Measurements from ENCODE around the gene PSMG2. TPM values are rescaled to one million over a fixed set of nuclear protein-coding genes. Genes with fewer than 3 reads are reported as not detected.

The PSMG2 gene
- total RNA-seq, 1 donor from 2014 or later, result 82.2 TPM

DNA sequence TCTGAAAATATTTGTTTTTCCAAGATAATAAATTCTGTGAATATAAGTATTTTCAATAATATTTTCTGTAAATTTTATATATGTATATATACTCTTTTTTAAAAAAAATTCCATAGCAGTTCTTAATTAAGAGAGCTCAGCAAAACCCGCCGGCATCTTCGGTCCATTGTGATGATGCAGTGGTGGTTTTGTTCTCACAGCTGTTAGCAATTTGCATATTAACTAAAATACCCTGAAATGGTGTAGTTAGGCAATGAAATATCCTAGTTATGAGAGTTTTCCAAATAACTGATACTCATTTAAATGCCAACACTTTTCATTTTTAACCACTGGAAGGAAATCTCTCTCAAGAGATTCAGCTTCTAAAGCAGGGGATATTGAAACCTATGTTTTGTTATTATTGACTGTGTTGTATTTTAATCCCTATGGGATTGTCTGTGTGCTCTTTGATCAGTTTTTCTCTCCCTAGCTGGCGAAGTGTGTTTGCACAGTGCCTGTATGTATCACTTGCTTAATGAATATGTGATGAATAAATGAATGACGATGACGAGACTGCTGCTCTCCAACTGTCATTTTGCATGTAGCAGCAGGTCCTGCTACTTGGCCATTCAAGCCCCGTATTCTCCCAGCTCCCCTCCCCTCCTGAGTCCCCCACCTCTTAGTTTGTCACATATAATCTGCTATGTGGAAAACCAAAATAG lies 42.4 kb downstream of the PSMG2 start:
- no peak for DNase-seq (ENCODE audit: low read depth)
- TF ChIP-seq, protein P1, sequence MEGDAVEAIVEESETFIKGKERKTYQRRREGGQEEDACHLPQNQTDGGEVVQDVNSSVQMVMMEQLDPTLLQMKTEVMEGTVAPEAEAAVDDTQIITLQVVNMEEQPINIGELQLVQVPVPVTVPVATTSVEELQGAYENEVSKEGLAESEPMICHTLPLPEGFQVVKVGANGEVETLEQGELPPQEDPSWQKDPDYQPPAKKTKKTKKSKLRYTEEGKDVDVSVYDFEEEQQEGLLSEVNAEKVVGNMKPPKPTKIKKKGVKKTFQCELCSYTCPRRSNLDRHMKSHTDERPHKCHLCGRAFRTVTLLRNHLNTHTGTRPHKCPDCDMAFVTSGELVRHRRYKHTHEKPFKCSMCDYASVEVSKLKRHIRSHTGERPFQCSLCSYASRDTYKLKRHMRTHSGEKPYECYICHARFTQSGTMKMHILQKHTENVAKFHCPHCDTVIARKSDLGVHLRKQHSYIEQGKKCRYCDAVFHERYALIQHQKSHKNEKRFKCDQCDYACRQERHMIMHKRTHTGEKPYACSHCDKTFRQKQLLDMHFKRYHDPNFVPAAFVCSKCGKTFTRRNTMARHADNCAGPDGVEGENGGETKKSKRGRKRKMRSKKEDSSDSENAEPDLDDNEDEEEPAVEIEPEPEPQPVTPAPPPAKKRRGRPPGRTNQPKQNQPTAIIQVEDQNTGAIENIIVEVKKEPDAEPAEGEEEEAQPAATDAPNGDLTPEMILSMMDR (IDR thresholded peaks at IDR 0.05; ENCODE audit: insufficient read depth, low read length, poor library complexity, severe bottlenecking), result no peak
- no peak overlapping the region for H3K4me3 ChIP-seq (ENCODE audit: low read depth, low read length)
- H3K27me3 ChIP-seq (ENCODE audit: control insufficient read depth, insufficient read depth, low read length), result no peaks in the 10 kb centered on the region
- no peaks in the 10 kb centered on the region for H3K36me3 ChIP-seq (ENCODE audit: control insufficient read depth, insufficient read depth, low read length)

DNA sequence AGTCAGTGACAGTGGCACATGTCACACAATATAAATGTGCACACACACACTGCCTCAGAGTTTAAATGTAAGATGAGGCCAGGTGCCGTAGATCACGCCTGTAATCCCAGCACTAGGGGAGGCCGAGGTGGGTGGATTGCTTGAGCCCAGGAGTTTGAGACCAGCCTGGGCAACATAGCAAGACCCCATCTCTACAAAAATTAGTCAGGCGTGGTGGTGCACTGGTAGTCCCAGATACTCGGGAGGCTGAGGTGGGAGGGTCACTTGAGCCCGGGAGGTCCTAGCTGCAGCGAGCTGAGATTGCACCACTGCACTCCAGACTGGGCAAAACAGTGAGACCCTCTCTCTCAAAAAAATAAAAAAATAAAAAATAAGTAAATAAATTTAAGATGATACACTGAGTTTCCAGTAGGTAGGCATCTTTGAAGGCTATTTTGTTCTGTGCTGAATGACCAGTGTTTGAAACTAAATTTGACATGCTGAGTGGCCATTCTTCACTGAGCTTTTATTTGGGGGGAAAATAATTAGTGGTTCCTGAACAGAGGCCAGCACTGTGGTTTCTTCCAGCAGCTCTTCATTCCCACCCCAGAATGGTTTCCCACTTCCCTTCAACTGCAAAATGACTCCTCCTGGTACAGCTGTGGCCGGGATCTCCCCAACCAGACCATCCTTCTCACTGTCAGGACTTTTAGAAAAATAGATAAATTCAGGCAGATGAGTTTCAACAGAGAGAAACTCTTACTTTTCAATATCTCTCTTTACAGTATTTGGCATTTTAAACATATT lies 44.9 kb downstream of the PSMG2 start:
- no peak for DNase-seq (ENCODE audit: low read depth)
- Histone ChIP-seq H3K27me3 (ENCODE audit: control insufficient read depth, insufficient read depth, low read length) (no peaks in the 10 kb centered on the region), H3K36me3 (ENCODE audit: control insufficient read depth, insufficient read depth, low read length) (no peaks in the 10 kb centered on the region), H3K4me3 (ENCODE audit: low read depth, low read length) (no peak overlapping the region)
- TF ChIP-seq, protein P1 (IDR thresholded peaks at IDR 0.05; ENCODE audit: insufficient read depth, low read length, poor library complexity, severe bottlenecking), result no peak

GRCh38 chr18:12748671-12749070 lies 45.8 kb downstream of the PSMG2 start:
- no peak for DNase-seq (ENCODE audit: low read depth)
- Histone ChIP-seq H3K4me3 (ENCODE audit: low read depth, low read length) (no peak overlapping the region), H3K27me3 (ENCODE audit: control insufficient read depth, insufficient read depth, low read length) (no peaks in the 10 kb centered on the region), H3K36me3 (ENCODE audit: control insufficient read depth, insufficient read depth, low read length) (no peaks in the 10 kb centered on the region)
- TF ChIP-seq, protein P1 (IDR thresholded peaks at IDR 0.05; ENCODE audit: insufficient read depth, low read length, poor library complexity, severe bottlenecking), result no peak

DNA sequence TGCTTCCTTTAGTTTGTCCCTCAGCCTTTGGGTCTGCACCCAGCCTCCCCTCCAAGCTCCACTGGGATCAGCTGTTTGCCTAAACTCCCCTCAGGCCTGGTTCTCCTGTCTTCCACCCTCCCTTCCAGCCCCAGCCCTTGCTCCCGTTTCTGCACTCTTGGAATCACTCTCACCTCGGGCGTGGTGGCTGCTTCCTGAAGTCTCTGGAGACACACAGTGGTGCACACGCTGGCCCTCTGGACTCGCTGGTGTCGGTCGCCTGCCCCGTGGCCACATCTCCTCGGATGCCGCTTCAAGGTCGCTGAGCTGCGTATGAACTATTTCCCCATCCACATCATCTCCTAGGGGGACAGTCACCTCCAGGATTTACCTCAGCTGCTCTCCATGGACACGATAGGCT lies 46.3 kb downstream of the PSMG2 start:
- DNase-seq (ENCODE audit: low read depth), result no peak
- H3K36me3 ChIP-seq (ENCODE audit: control insufficient read depth, insufficient read depth, low read length), result no peaks in the 10 kb centered on the region
- no peak overlapping the region for H3K4me3 ChIP-seq (ENCODE audit: low read depth, low read length)
- no peaks in the 10 kb centered on the region for H3K27me3 ChIP-seq (ENCODE audit: control insufficient read depth, insufficient read depth, low read length)
- TF ChIP-seq, protein P1 (IDR thresholded peaks at IDR 0.05; ENCODE audit: insufficient read depth, low read length, poor library complexity, severe bottlenecking), result no peak

GRCh38 chr18:12750076-12750714 lies 47.4 kb downstream of the PSMG2 start:
- DNase-seq (ENCODE audit: low read depth), result no peak
- Histone ChIP-seq H3K27me3 (ENCODE audit: control insufficient read depth, insufficient read depth, low read length) (no peaks in the 10 kb centered on the region), H3K36me3 (ENCODE audit: control insufficient read depth, insufficient read depth, low read length) (no peaks in the 10 kb centered on the region), H3K4me3 (ENCODE audit: low read depth, low read length) (no peak overlapping the region)
- TF ChIP-seq, protein P1 (IDR thresholded peaks at IDR 0.05; ENCODE audit: insufficient read depth, low read length, poor library complexity, severe bottlenecking), result no peak

Data from kidney epithelial cell (primary cell).